GM23248 (cell line): ENCODE measurements around the gene SINHCAF. TPM values are rescaled to one million over a fixed set of nuclear protein-coding genes. Genes with fewer than 3 reads are reported as not detected.

Experiments
- DNase-seq: peaks from one replicate; pipeline ENCODE4 v3.0.0-alpha.2; 2015
- H2AFZ ChIP-seq: fragments of 200-600 bp; sonication (generic); 2 replicates; pipeline ENCODE4 v1.6.1; 2016; ENCODE audit warnings: antibody characterized with exemption
- H3F3A ChIP-seq: fragments of 200-600 bp; sonication (generic); 2 replicates; pipeline ENCODE4 v1.6.1; 2016; ENCODE audit warnings: mild to moderate bottlenecking, antibody characterized with exemption, mixed run types; ENCODE audit not compliant: insufficient read depth
- H3K27ac ChIP-seq: fragments of 200-600 bp; sonication (generic); 2 replicates; pipeline ENCODE4 v1.5.1; 2016; ENCODE audit warnings: mild to moderate bottlenecking
- H3K27me3 ChIP-seq: fragments of 200-600 bp; sonication (generic); replicated peaks from 2 replicates; pipeline ENCODE4 v1.6.1; 2016; ENCODE audit warnings: mild to moderate bottlenecking; ENCODE audit not compliant: insufficient read depth
- H3K36me3 ChIP-seq: fragments of 200-600 bp; sonication (generic); 2 replicates; pipeline ENCODE4 v1.6.1; 2016; ENCODE audit warnings: low read depth, mild to moderate bottlenecking
- H3K4me1 ChIP-seq: fragments of 200-600 bp; sonication (generic); 2 replicates; pipeline ENCODE4 v1.6.1; 2016; ENCODE audit warnings: mild to moderate bottlenecking; ENCODE audit not compliant: insufficient read depth
- H3K4me2 ChIP-seq: fragments of 200-600 bp; sonication (generic); one replicate; pipeline ENCODE4 v1.6.1; 2016; ENCODE audit warnings: mild to moderate bottlenecking; ENCODE audit not compliant: unreplicated experiment
- H3K4me3 ChIP-seq: fragments of 200-600 bp; sonication (generic); 2 replicates; pipeline ENCODE4 v1.5.1; 2016; ENCODE audit warnings: mild to moderate bottlenecking
- H3K79me2 ChIP-seq: fragments of 200-600 bp; sonication (generic); 2 replicates; pipeline ENCODE4 v1.6.1; 2016; ENCODE audit warnings: mild to moderate bottlenecking; ENCODE audit not compliant: insufficient read depth
- H3K9ac ChIP-seq: fragments of 200-600 bp; sonication (generic); 2 replicates; pipeline ENCODE4 v1.6.1; 2016; ENCODE audit warnings: mild to moderate bottlenecking
- H3K9me2 ChIP-seq: fragments of 200-600 bp; sonication (generic); 2 replicates; pipeline ENCODE4 v1.6.1; 2016; ENCODE audit warnings: mixed run types, mild to moderate bottlenecking, moderate library complexity; ENCODE audit not compliant: insufficient read depth
- H3K9me3 ChIP-seq: fragments of 200-600 bp; sonication (generic); one replicate; pipeline ENCODE4 v1.6.1; 2017; ENCODE audit warnings: low read depth
- H4K20me1 ChIP-seq: fragments of 200-600 bp; sonication (generic); 2 replicates; pipeline ENCODE4 v1.6.0; 2016; ENCODE audit not compliant: insufficient read depth
- EZH2 ChIP-seq: fragments of 200-600 bp; sonication (generic); IDR thresholded peaks from 2 replicates; pipeline ENCODE4 v1.6.1; 2018; ENCODE audit warnings: antibody characterized with exemption, mild to moderate bottlenecking; ENCODE audit not compliant: insufficient read depth, poor library complexity, severe bottlenecking
- EZH2phosphoT487 ChIP-seq: fragments of 200-600 bp; sonication (generic); IDR thresholded peaks from 2 replicates; pipeline ENCODE4 v1.6.1; 2018; ENCODE audit warnings: antibody characterized with exemption, moderate library complexity, mild to moderate bottlenecking, low read depth; ENCODE audit not compliant: insufficient read depth
- WGBS, 2 experiments: methylation state at CpG; one replicate each; pipeline ENCODE4 v1.1.6; 2015 to 2017; ENCODE audit warnings: low lambda C conversion rate in 2 of 2, low coverage in 1 of 2; ENCODE audit errors: missing lambda C conversion rate in 2 of 2; 5-methylcytosine and 5-hydroxymethylcytosine counted together
- in situ Hi-C: fragments of 300-500 bp; cut with MboI; formaldehyde crosslinking; loops from 2 replicates; pipeline ENCODE4 v1.15.0; 2020
- polyA plus RNA-seq: library from polyadenylated mRNA; unstranded; fragments of >200 nt; fragmentation: Nextera tagmentation; extraction: Ambion mirVana; gene quantifications from 2 replicates; pipeline ENCODE4 v1.2.1, GENCODE V29; 2016
- total RNA-seq: library from RNA; depleted of rRNA; stranded (reverse); fragments of >200 nt; shearing (Covaris generic); gene quantifications from 2 replicates; pipeline ENCODE4 v1.2.3, GENCODE V29; 2014

The SINHCAF gene
- total and polyA plus RNA-seq, 2 experiments from 2014 or later, result 10.4 to 14.7 TPM

GRCh38 chr12:31369712-31370521 is 44.0 kb upstream of the SINHCAF start:
- H3K4me1 ChIP-seq, result peaks cover 7% of the 10 kb centered on the region; the same call in 1 of the 2 replicates
- no peaks in the 10 kb centered on the region for H4K20me1 ChIP-seq
- H3K79me2 ChIP-seq, result no peaks in the 10 kb centered on the region
- H3K27ac ChIP-seq, result no peak overlapping the region
- H3F3A ChIP-seq, result peaks cover 7% of the 10 kb centered on the region; the same call in 1 of the 2 replicates
- peak overlapping the region; percentile 56 for H3K4me3 ChIP-seq
- 20 to 23% methylated on average over 21 of the region's 21 CpGs for WGBS, 2 experiments
- in situ Hi-C loops, result no loop called here
- peak overlapping the region; percentile 98 for H2AFZ ChIP-seq
- no peaks in the 10 kb centered on the region for H3K9me2 ChIP-seq
- DNase-seq, result peak; percentile 75
- no peak for TF ChIP-seq EZH2
- no peak for TF ChIP-seq EZH2phosphoT487
- H3K4me2 ChIP-seq, result peak overlapping the region; percentile 69
- no peaks in the 10 kb centered on the region for H3K9me3 ChIP-seq
- H3K9ac ChIP-seq, result peak overlapping the region; percentile 57
- no peaks in the 10 kb centered on the region for H3K36me3 ChIP-seq
- no peaks in the 10 kb centered on the region for H3K27me3 ChIP-seq

- Histone ChIP-seq H3K9me2 (no peaks in the 10 kb centered on the region), H3K79me2 (no peaks in the 10 kb centered on the region), H2AFZ (peak overlapping the region; percentile 98), H4K20me1 (no peaks in the 10 kb centered on the region), H3K9ac (no peak overlapping the region), H3K9me3 (no peaks in the 10 kb centered on the region), H3K36me3 (no peaks in the 10 kb centered on the region), H3K27me3 (no peaks in the 10 kb centered on the region), H3K27ac (no peak overlapping the region), H3K4me2 (peak overlapping the region; percentile 6), H3F3A (peaks cover 7% of the 10 kb centered on the region; the same call in 1 of the 2 replicates), H3K4me1 (peaks cover 7% of the 10 kb centered on the region; the same call in 1 of the 2 replicates), H3K4me3 (no peak overlapping the region)
- DNase-seq, result no peak
- TF ChIP-seq EZH2phosphoT487 (no peak), EZH2 (no peak)
- in situ Hi-C loops, result no loop called here
- 25 to 34% methylated on average over 8 of the region's 8 CpGs for WGBS, 2 experiments
These were observed 42.9 kb upstream of the SINHCAF start for GRCh38 chr12:31368666-31369361.

- Histone ChIP-seq H4K20me1 (no peaks in the 10 kb centered on the region), H3K9me3 (no peaks in the 10 kb centered on the region), H3K36me3 (no peaks in the 10 kb centered on the region), H3F3A (peaks cover 7% of the 10 kb centered on the region; the same call in 1 of the 2 replicates), H3K4me3 (no peak overlapping the region), H3K9ac (no peak overlapping the region), H3K9me2 (no peaks in the 10 kb centered on the region), H3K4me1 (peaks cover 7% of the 10 kb centered on the region; the same call in 1 of the 2 replicates), H3K4me2 (no peak overlapping the region), H2AFZ (no peak overlapping the region), H3K27me3 (no peaks in the 10 kb centered on the region), H3K79me2 (no peaks in the 10 kb centered on the region), H3K27ac (no peak overlapping the region)
- TF ChIP-seq EZH2phosphoT487, result no peak
- TF ChIP-seq EZH2, result no peak
- in situ Hi-C loops, result no loop called here
- WGBS, 2 experiments, result 70 to 74% methylated on average over 11 of the region's 11 CpGs
- no peak for DNase-seq
These were observed 40.2 kb upstream of the SINHCAF start for GRCh38 chr12:31366104-31366621.

DNA sequence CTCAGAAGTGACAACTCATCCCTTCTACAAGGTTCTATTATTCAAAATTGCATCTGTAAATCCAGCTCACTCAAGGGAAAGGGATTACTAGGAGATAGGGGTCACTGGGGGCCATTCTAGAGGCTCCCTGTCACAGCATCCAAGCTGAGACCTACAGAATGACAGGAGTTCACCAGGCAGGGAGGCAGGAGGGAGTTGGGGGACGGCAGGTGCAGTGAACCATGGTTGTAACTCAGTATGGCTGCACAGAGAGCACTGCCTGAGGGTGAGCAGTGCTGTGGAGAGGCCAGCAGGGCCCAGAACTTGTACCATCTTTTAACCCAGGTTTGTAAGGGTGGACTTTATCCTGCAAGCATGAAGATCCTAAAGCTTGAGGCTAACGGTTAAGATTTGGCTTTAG is 37.9 kb upstream of the SINHCAF start:
- no peaks in the 10 kb centered on the region for H3K27me3 ChIP-seq
- no peak overlapping the region for H3K27ac ChIP-seq
- TF ChIP-seq EZH2phosphoT487 (no peak), EZH2 (no peak)
- H3F3A ChIP-seq, result no peaks in the 10 kb centered on the region
- no peak overlapping the region for H3K9ac ChIP-seq
- in situ Hi-C loops, result no loop called here
- H3K4me2 ChIP-seq, result no peak overlapping the region
- no peak overlapping the region for H3K4me3 ChIP-seq
- no peak overlapping the region for H2AFZ ChIP-seq
- no peaks in the 10 kb centered on the region for H3K36me3 ChIP-seq
- H4K20me1 ChIP-seq, result no peaks in the 10 kb centered on the region
- no peaks in the 10 kb centered on the region for H3K9me3 ChIP-seq
- 52 to 54% methylated on average over 2 of the region's 2 CpGs for WGBS, 2 experiments
- H3K79me2 ChIP-seq, result no peaks in the 10 kb centered on the region
- no peak for DNase-seq
- no peaks in the 10 kb centered on the region for H3K9me2 ChIP-seq
- no peaks in the 10 kb centered on the region for H3K4me1 ChIP-seq
